H9 (cell line): Measurements from ENCODE around the gene BTNL8. TPM values are rescaled to one million over a fixed set of nuclear protein-coding genes. Genes with fewer than 3 reads are reported as not detected.

Experiments used
- DNase-seq: peaks from one replicate; pipeline ENCODE4 v3.0.0-alpha.2; 2017
- H2AFZ ChIP-seq: one replicate; pipeline ENCODE4 v1.6.1; 2013; ENCODE audit warnings: mild to moderate bottlenecking, low read length, control low read depth, moderate library complexity
- H2AK5ac ChIP-seq: 2 replicates; pipeline ENCODE4 v1.6.1; 2013; ENCODE audit warnings: low read length, control low read depth, mixed read lengths; ENCODE audit not compliant: insufficient read length
- H2BK120ac ChIP-seq: one replicate; pipeline ENCODE4 v1.6.1; 2013; ENCODE audit warnings: low read depth, mild to moderate bottlenecking, low read length, control low read depth, inconsistent platforms; ENCODE audit not compliant: poor library complexity, severe bottlenecking
- H2BK12ac ChIP-seq: 2 replicates; pipeline ENCODE4 v1.6.1; 2013; ENCODE audit warnings: low read length, control low read depth, mixed read lengths, low read depth; ENCODE audit not compliant: insufficient read length
- H2BK15ac ChIP-seq: 2 replicates; pipeline ENCODE4 v1.6.1; 2013; ENCODE audit warnings: low read depth, low read length, control low read depth
- H2BK20ac ChIP-seq: one replicate; pipeline ENCODE4 v1.6.1; 2013; ENCODE audit warnings: low read depth, mild to moderate bottlenecking, low read length, control low read depth, inconsistent platforms; ENCODE audit not compliant: poor library complexity, severe bottlenecking
- H2BK5ac ChIP-seq: 2 replicates; pipeline ENCODE4 v1.6.1; 2013; ENCODE audit warnings: low read length, control low read depth, mixed read lengths; ENCODE audit not compliant: insufficient read length
- H3K14ac ChIP-seq: 2 replicates; pipeline ENCODE4 v1.6.1; 2013; ENCODE audit warnings: low read length, control low read depth; ENCODE audit not compliant: insufficient read depth
- H3K18ac ChIP-seq: 2 replicates; pipeline ENCODE4 v1.6.1; 2013; ENCODE audit warnings: low read depth, mild to moderate bottlenecking, mixed read lengths, low read length, control low read depth; ENCODE audit not compliant: insufficient read length
- H3K23ac ChIP-seq: 2 replicates; pipeline ENCODE4 v1.6.1; 2013; ENCODE audit warnings: low read length, control low read depth, mixed read lengths, low read depth; ENCODE audit not compliant: insufficient read length
- H3K23me2 ChIP-seq: 2 replicates; pipeline ENCODE4 v1.6.1; 2013; ENCODE audit warnings: low read depth, mild to moderate bottlenecking, mixed read lengths, low read length, control low read depth; ENCODE audit not compliant: insufficient read length, poor library complexity, severe bottlenecking
- H3K27ac ChIP-seq: 2 replicates; pipeline ENCODE4 v1.5.1; 2013; ENCODE audit warnings: low read length, control low read depth, mixed read lengths, low read depth; ENCODE audit not compliant: insufficient read length
- H3K27me3 ChIP-seq: 2 replicates; pipeline ENCODE4 v1.6.1; 2013; ENCODE audit warnings: low read length, control low read depth, inconsistent platforms; ENCODE audit not compliant: insufficient read depth
- H3K4ac ChIP-seq: 2 replicates; pipeline ENCODE4 v1.6.1; 2013; ENCODE audit warnings: low read depth, mild to moderate bottlenecking, control low read depth, inconsistent platforms, low read length, moderate library complexity
- H3K4me1 ChIP-seq: 2 replicates; pipeline ENCODE4 v1.6.1; 2013; ENCODE audit warnings: low read length, control low read depth, inconsistent platforms; ENCODE audit not compliant: insufficient read depth
- H3K4me2 ChIP-seq: 2 replicates; pipeline ENCODE4 v1.6.1; 2013; ENCODE audit warnings: low read length, control low read depth, mixed read lengths; ENCODE audit not compliant: insufficient read length, insufficient read depth
- H3K56ac ChIP-seq: 2 replicates; pipeline ENCODE4 v1.6.1; 2013; ENCODE audit warnings: low read depth, mild to moderate bottlenecking, mixed read lengths, low read length, control low read depth; ENCODE audit not compliant: insufficient read length
- H3K79me1 ChIP-seq: 2 replicates; pipeline ENCODE4 v1.6.1; 2013; ENCODE audit warnings: low read depth, mild to moderate bottlenecking, moderate library complexity, low read length, control low read depth, inconsistent platforms; ENCODE audit not compliant: insufficient read depth, poor library complexity, severe bottlenecking
- H3K79me2 ChIP-seq: 2 replicates; pipeline ENCODE4 v1.6.1; 2013; ENCODE audit warnings: low read length, control low read depth, inconsistent platforms; ENCODE audit not compliant: insufficient read depth
- H3K9ac ChIP-seq: 2 replicates; pipeline ENCODE4 v1.6.1; 2013; ENCODE audit warnings: low read length, control low read depth, mixed read lengths; ENCODE audit not compliant: insufficient read length; ENCODE audit errors: extremely low read depth
- H3K9me3 ChIP-seq: one replicate; pipeline ENCODE4 v1.6.1; 2013; ENCODE audit warnings: low read depth, low read length, inconsistent platforms; ENCODE audit not compliant: control insufficient read depth
- H3T11ph ChIP-seq: one replicate; pipeline ENCODE4 v1.6.1; 2013; ENCODE audit warnings: mild to moderate bottlenecking, low read length, control low read depth, inconsistent platforms
- H4K20me1 ChIP-seq: one replicate; pipeline ENCODE4 v1.6.1; 2013; ENCODE audit not compliant: control insufficient read depth, insufficient read length, insufficient read depth
- H4K5ac ChIP-seq: 2 replicates; pipeline ENCODE4 v1.6.1; 2013; ENCODE audit warnings: low read depth, mild to moderate bottlenecking, mixed read lengths, low read length, control low read depth; ENCODE audit not compliant: insufficient read length
- H4K8ac ChIP-seq: replicated peaks from 2 replicates; pipeline ENCODE4 v1.6.1; 2013; ENCODE audit warnings: low read length, control low read depth, mixed read lengths, low read depth; ENCODE audit not compliant: insufficient read length
- H4K91ac ChIP-seq: 2 replicates; pipeline ENCODE4 v1.6.1; 2013; ENCODE audit warnings: low read depth, mild to moderate bottlenecking, moderate library complexity, mixed read lengths, low read length, control low read depth; ENCODE audit not compliant: insufficient read length
- H3K27ac Mint-ChIP-seq, 3 experiments: 2 replicates in 2 of 3; 3 replicates in 1 of 3; pipeline ENCODE4 v1.8.0; 2020 to 2021; ENCODE audit warnings: mixed read lengths in 3 of 3, mild to moderate bottlenecking in 1 of 3, moderate library complexity in 1 of 3
- H3K27me3 Mint-ChIP-seq: 2 replicates; pipeline ENCODE4 v1.8.0; 2021; ENCODE audit warnings: low read depth, mild to moderate bottlenecking, moderate library complexity, mixed read lengths
- H3K36me3 Mint-ChIP-seq, 3 experiments: 2 replicates in 2 of 3; 3 replicates in 1 of 3; pipeline ENCODE4 v1.8.0; 2020 to 2021; ENCODE audit warnings: low read depth in 3 of 3, mixed read lengths in 3 of 3; ENCODE audit not compliant: insufficient read depth in 1 of 3
- H3K4me1 Mint-ChIP-seq, 2 experiments: 2 replicates each; pipeline ENCODE4 v1.8.0; 2020; ENCODE audit warnings: mixed read lengths in 2 of 2
- H3K4me3 Mint-ChIP-seq, 2 experiments: 2 replicates in 1 of 2; 3 replicates in 1 of 2; pipeline ENCODE4 v1.8.0; 2020 to 2021; ENCODE audit warnings: mild to moderate bottlenecking in 2 of 2, mixed read lengths in 2 of 2, moderate library complexity in 1 of 2
- H3K9me3 Mint-ChIP-seq, 2 experiments: 2 replicates in 1 of 2; 3 replicates in 1 of 2; pipeline ENCODE4 v1.8.0; 2020; ENCODE audit warnings: mild to moderate bottlenecking in 2 of 2, mixed read lengths in 2 of 2, moderate library complexity in 1 of 2
- CTCF ChIP-seq: fragments of 200-600 bp; sonication (generic); conservative IDR thresholded peaks from 3 replicates; pipeline ENCODE4 v1.8.0; 2021; ENCODE audit warnings: antibody characterized with exemption, mild to moderate bottlenecking
- total RNA-seq: library from RNA; stranded (reverse); gene quantifications from 2 replicates; pipeline ENCODE4 v1.2.1, GENCODE V29; 2021

Gene BTNL8
- total RNA-seq, 1 experiment from 2014 or later, result 0.13 TPM

DNA sequence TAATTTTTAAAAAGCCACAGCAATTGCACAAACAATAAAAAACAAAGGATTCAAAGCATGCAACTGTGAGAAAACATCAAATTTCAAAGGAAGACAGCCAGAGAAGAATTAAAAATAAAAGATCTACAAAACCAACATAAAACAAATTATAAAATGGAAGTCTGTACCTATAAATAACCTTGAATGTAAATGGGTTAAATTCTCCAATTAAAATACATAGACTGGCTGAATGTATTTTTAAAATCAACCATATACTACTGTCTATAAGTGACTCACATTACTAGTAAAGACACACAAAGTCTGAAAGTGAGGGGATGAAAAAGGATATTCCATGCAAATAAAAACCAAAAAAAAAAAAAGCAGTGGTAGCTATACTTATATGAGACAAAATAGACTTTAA is 33.7 kb downstream of the BTNL8 start:
- no peak overlapping the region for H4K91ac ChIP-seq
- H3K79me2 ChIP-seq, result no peaks in the 10 kb centered on the region
- Mint-ChIP-seq H3K27ac (no peak overlapping the region), H3K4me1 (no peaks in the 10 kb centered on the region), H3K27me3 (peaks cover 36% of the 10 kb centered on the region), H3K9me3 (peaks cover 39 to 78% of the 10 kb centered on the region in 2 experiments), H3K4me3 (no peak overlapping the region), H3K36me3 (peaks cover 1 to 5% (median 4%) of the 10 kb centered on the region in 3 experiments; a peak in 4 of 7 replicates)
- no peak overlapping the region for H3K4ac ChIP-seq
- no peak overlapping the region for H3K56ac ChIP-seq
- H3K4me2 ChIP-seq, result no peak overlapping the region
- H2BK120ac ChIP-seq, result no peak overlapping the region
- no peak overlapping the region for H2AK5ac ChIP-seq
- no peaks in the 10 kb centered on the region for H4K20me1 ChIP-seq
- no peak overlapping the region for H3K14ac ChIP-seq
- no peak for DNase-seq
- H3T11ph ChIP-seq, result no peak overlapping the region
- no peak overlapping the region for H2BK20ac ChIP-seq
- H2BK12ac ChIP-seq, result no peak overlapping the region
- no peak for TF ChIP-seq CTCF
- H3K23me2 ChIP-seq, result no peaks in the 10 kb centered on the region
- no peak overlapping the region for H3K9ac ChIP-seq
- no peaks in the 10 kb centered on the region for H3K79me1 ChIP-seq
- no peak overlapping the region for H3K23ac ChIP-seq
- H3K9me3 ChIP-seq, result no peaks in the 10 kb centered on the region
- H4K5ac ChIP-seq, result no peak overlapping the region
- no peak overlapping the region for H2BK15ac ChIP-seq
- H2AFZ ChIP-seq, result no peak overlapping the region
- H2BK5ac ChIP-seq, result no peak overlapping the region
- no peak overlapping the region for H3K18ac ChIP-seq
- no peak overlapping the region for H4K8ac ChIP-seq
- no peaks in the 10 kb centered on the region for H3K4me1 ChIP-seq
- no peak overlapping the region for H3K27ac ChIP-seq
- H3K27me3 ChIP-seq, result no peaks in the 10 kb centered on the region
